ENCODE data around the gene PPP2R3B.

Gene PPP2R3B

DNA sequence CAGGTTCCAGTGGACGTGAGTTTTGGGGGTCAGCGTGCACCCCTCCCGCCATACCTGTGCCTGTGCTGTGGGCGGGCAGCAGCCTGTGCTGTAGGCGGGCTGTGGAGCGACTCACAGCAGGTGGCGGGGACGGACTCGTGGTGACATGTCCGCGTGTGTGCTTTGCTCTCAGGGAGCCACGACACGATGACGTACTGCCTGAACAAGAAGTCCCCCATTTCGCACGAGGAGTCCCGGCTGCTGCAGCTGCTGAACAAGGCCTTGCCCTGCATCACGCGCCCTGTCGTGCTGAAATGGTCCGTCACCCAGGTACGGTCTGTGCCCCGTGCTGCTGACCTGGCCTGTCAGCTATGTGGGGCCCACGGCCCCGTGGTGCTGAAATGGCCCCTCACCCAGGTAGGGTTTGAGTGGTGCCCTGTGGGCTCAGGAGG is 98.1 kb downstream of the PPP2R3B start:
- no peak for DNase-seq (ENCODE audit: extremely low read depth, low read depth)
- TF ChIP-seq, protein P1, sequence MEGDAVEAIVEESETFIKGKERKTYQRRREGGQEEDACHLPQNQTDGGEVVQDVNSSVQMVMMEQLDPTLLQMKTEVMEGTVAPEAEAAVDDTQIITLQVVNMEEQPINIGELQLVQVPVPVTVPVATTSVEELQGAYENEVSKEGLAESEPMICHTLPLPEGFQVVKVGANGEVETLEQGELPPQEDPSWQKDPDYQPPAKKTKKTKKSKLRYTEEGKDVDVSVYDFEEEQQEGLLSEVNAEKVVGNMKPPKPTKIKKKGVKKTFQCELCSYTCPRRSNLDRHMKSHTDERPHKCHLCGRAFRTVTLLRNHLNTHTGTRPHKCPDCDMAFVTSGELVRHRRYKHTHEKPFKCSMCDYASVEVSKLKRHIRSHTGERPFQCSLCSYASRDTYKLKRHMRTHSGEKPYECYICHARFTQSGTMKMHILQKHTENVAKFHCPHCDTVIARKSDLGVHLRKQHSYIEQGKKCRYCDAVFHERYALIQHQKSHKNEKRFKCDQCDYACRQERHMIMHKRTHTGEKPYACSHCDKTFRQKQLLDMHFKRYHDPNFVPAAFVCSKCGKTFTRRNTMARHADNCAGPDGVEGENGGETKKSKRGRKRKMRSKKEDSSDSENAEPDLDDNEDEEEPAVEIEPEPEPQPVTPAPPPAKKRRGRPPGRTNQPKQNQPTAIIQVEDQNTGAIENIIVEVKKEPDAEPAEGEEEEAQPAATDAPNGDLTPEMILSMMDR (IDR thresholded peaks at IDR 0.05; ENCODE audit: low read depth, low read length): no peak

DNA sequence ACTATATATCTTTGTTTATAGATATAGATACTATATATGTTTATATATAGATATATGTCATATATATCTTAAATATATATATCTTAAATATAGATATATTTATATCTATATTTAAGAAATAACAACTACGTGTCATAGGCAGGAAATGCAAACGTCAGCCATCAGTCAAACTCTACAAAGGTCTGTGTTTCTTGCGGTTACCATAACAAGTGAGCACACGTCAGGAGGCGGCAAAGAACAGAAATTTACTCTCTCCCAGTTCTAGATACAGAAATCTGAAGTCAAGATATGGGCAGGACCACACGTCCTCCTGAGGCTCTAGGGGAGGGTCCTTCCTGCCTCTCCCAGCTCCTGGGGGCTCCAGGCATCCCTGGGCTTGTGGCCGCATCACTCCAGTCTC is 99.0 kb downstream of the PPP2R3B start:
- DNase-seq (ENCODE audit: extremely low read depth, low read depth): no peak
- TF ChIP-seq, protein P1 (IDR thresholded peaks at IDR 0.05; ENCODE audit: low read depth, low read length): no peak

DNA sequence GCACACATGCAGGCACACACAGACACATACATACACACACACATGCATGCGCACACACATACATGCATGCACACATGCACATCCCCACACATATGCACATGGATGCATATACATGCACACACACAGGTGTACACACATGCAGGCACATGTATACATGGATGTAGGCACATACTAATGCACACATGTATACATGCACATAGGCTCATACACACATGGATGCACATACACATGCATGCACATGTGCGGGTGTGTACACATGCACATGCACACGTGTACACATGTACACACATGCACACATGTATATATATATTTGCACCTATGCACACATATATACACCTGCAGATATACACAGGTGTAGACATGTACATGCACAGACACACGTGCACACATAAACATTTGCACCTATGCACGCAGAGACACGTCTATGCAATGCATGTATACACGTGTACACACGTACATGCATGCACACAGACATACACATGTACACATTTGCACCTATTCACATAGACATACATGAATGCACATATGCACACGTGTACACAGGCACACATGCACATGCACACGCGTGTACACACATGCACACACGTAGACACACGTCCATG is 101.5 kb downstream of the PPP2R3B start:
- TF ChIP-seq, protein P1 (IDR thresholded peaks at IDR 0.05; ENCODE audit: low read depth, low read length): no peak
- DNase-seq (ENCODE audit: extremely low read depth, low read depth): no peak

Measured in AG09319 (cell line).